H1 (cell line): ENCODE results near the gene CACNA1B. TPM values are rescaled to one million over a fixed set of nuclear protein-coding genes. Genes with fewer than 3 reads are reported as not detected.

Experiments used
- CTCF ChIA-PET: fragments of 300-600 bp; sonication (Branson Sonifier 250); formaldehyde crosslinking; loops from one replicate; lab custom pipeline; 2021; ENCODE audit not compliant: partially characterized antibody; lab: Charles Lee
- POLR2A ChIA-PET: fragments of 300-600 bp; sonication (Branson Sonifier 250); formaldehyde crosslinking; loops from one replicate; lab custom pipeline; 2021; ENCODE audit warnings: inconsistent platforms; ENCODE audit not compliant: partially characterized antibody; lab: Charles Lee
- DNase-seq, 2 experiments: peaks; one replicate each; pipeline versions ENCODE4 v3.0.0 to v3.0.0-alpha.2; 2010 to 2022; ENCODE audit warnings: low spot score in 2 of 2, low read depth in 1 of 2, mixed read lengths in 1 of 2
- FAIRE-seq: peaks from 2 replicates; lab custom pipeline; 2011; peaks lifted over from hg19 to GRCh38; lab: Jason Lieb, UNC
- H2AFZ ChIP-seq: 2 replicates; pipeline ENCODE4 v1.8.1; 2012; ENCODE audit warnings: low read length, inconsistent platforms
- H2AK5ac ChIP-seq: 2 replicates; pipeline ENCODE4 v1.6.1; 2013; ENCODE audit warnings: low read depth, low read length
- H2BK120ac ChIP-seq: replicated peaks from 2 replicates; pipeline ENCODE3; 2013; ENCODE audit warnings: low read depth, low read length, inconsistent platforms
- H2BK12ac ChIP-seq: 2 replicates; pipeline ENCODE4 v1.6.1; 2013; ENCODE audit warnings: low read depth, low read length
- H2BK15ac ChIP-seq: 2 replicates; pipeline ENCODE4 v1.6.1; 2013; ENCODE audit warnings: low read length
- H2BK20ac ChIP-seq: 2 replicates; pipeline ENCODE4 v1.6.1; 2013; ENCODE audit warnings: low read length
- H2BK5ac ChIP-seq: 2 replicates; pipeline ENCODE4 v1.6.1; 2013; ENCODE audit warnings: low read depth, low read length
- H3K14ac ChIP-seq: 2 replicates; pipeline ENCODE4 v1.6.1; 2013; ENCODE audit warnings: inconsistent platforms; ENCODE audit not compliant: insufficient read length
- H3K18ac ChIP-seq: 2 replicates; pipeline ENCODE4 v1.6.1; 2013; ENCODE audit warnings: low read length; ENCODE audit errors: extremely low read depth
- H3K23ac ChIP-seq: 2 replicates; pipeline ENCODE4 v1.6.1; 2013; ENCODE audit warnings: inconsistent platforms; ENCODE audit not compliant: insufficient read length
- H3K23me2 ChIP-seq: 2 replicates; pipeline ENCODE4 v1.6.1; 2013; ENCODE audit warnings: low read depth, low read length
- H3K27ac ChIP-seq: 2 replicates; pipeline ENCODE4 v1.6.1; 2011; ENCODE audit warnings: low read depth, low read length, inconsistent platforms
- H3K27me3 ChIP-seq, 4 experiments: replicated peaks in 1 of 4; 1 replicate in 1 of 4; 2 replicates in 3 of 4; pipeline versions ENCODE4 v1.6.1 to v1.8.1; 2011 to 2013; ENCODE audit warnings: low read length in 3 of 4, mild to moderate bottlenecking in 3 of 4, inconsistent platforms in 2 of 4, mixed read lengths in 2 of 4, moderate library complexity in 1 of 4; ENCODE audit not compliant: control insufficient read depth in 3 of 4, insufficient read depth in 3 of 4; ENCODE audit errors: extremely low read depth in 1 of 4
- H3K36me3 ChIP-seq, 4 experiments: 2 replicates each; pipeline versions ENCODE4 v1.6.1 to v1.8.1; 2011 to 2013; ENCODE audit warnings: mild to moderate bottlenecking in 4 of 4, low read length in 3 of 4, moderate library complexity in 2 of 4, control low read depth in 1 of 4, inconsistent platforms in 1 of 4; ENCODE audit not compliant: insufficient read depth in 4 of 4, control insufficient read depth in 2 of 4
- H3K4ac ChIP-seq: replicated peaks from 2 replicates; pipeline ENCODE3; 2013; ENCODE audit warnings: low read length, low read depth, mixed read lengths, inconsistent platforms; ENCODE audit not compliant: insufficient read length
- H3K4me1 ChIP-seq, 4 experiments: replicated peaks in 1 of 4; 1 replicate in 1 of 4; 2 replicates in 3 of 4; pipeline versions ENCODE4 v1.6.1 to v1.8.1; 2011 to 2013; ENCODE audit warnings: low read length in 3 of 4, inconsistent platforms in 2 of 4, mixed read lengths in 1 of 4; ENCODE audit not compliant: insufficient read depth in 4 of 4, control insufficient read depth in 3 of 4
- H3K4me2 ChIP-seq, 2 experiments: 2 replicates each; pipeline versions ENCODE4 v1.6.1 to v1.8.1; 2011 to 2013; ENCODE audit warnings: low read depth in 2 of 2, low read length in 2 of 2, control low read depth in 1 of 2, inconsistent platforms in 1 of 2, mild to moderate bottlenecking in 1 of 2; ENCODE audit not compliant: insufficient read depth in 1 of 2
- H3K4me3 ChIP-seq, 4 experiments: fragments of 200-600, 300-600 bp in 1 of 4; sonication (generic), shearing (Covaris generic), sonication (Bioruptor Twin) in 1 of 4; 2 replicates each; pipeline versions ENCODE4 v1.5.1 to v1.8.1; 2011 to 2016; ENCODE audit warnings: low read length in 4 of 4, low read depth in 3 of 4, control low read depth in 2 of 4, inconsistent platforms in 2 of 4, mild to moderate bottlenecking in 2 of 4, mixed read lengths in 1 of 4, moderate library complexity in 1 of 4; ENCODE audit not compliant: insufficient read depth in 2 of 4; ENCODE audit errors: extremely low read depth in 1 of 4
- H3K56ac ChIP-seq: replicated peaks from 2 replicates; pipeline ENCODE3; 2013; ENCODE audit warnings: low read depth, mild to moderate bottlenecking, mixed read lengths, low read length, inconsistent platforms; ENCODE audit not compliant: insufficient read length
- H3K79me1 ChIP-seq: 2 replicates; pipeline ENCODE4 v1.6.1; 2013; ENCODE audit warnings: low read depth, low read length, control low read depth
- H3K79me2 ChIP-seq, 2 experiments: 2 replicates each; pipeline versions ENCODE4 v1.6.1 to v1.8.1; 2012 to 2013; ENCODE audit warnings: low read length in 2 of 2, mild to moderate bottlenecking in 2 of 2, inconsistent platforms in 1 of 2; ENCODE audit not compliant: insufficient read depth in 2 of 2, control insufficient read depth in 1 of 2
- H3K9ac ChIP-seq, 4 experiments: replicated peaks in 1 of 4; 1 replicate in 1 of 4; 2 replicates in 3 of 4; pipeline versions ENCODE4 v1.6.1 to v1.8.1; 2011 to 2013; ENCODE audit warnings: low read depth in 3 of 4, low read length in 3 of 4, control low read depth in 2 of 4, mild to moderate bottlenecking in 2 of 4, moderate library complexity in 2 of 4, inconsistent platforms in 1 of 4; ENCODE audit errors: extremely low read depth in 1 of 4
- H3K9me3 ChIP-seq, 2 experiments: 2 replicates each; pipeline versions ENCODE4 v1.6.1 to v1.8.1; 2012 to 2013; ENCODE audit warnings: mild to moderate bottlenecking in 2 of 2, moderate library complexity in 2 of 2, control low read depth in 1 of 2, inconsistent platforms in 1 of 2, low read depth in 1 of 2, low read length in 1 of 2, mixed read lengths in 1 of 2; ENCODE audit not compliant: insufficient read depth in 2 of 2
- H4K20me1 ChIP-seq, 2 experiments: replicated peaks in 1 of 2; 2 replicates each; pipeline versions ENCODE3 to v1.8.1; 2011 to 2013; ENCODE audit warnings: inconsistent platforms in 2 of 2, low read length in 2 of 2, mild to moderate bottlenecking in 1 of 2; ENCODE audit not compliant: insufficient read depth in 2 of 2, control insufficient read depth in 1 of 2
- H4K5ac ChIP-seq: 2 replicates; pipeline ENCODE4 v1.6.1; 2013; ENCODE audit warnings: low read length, low read depth, mixed read lengths, inconsistent platforms; ENCODE audit not compliant: insufficient read length
- H4K8ac ChIP-seq: 2 replicates; pipeline ENCODE4 v1.8.0; 2013; ENCODE audit warnings: mild to moderate bottlenecking, moderate library complexity, low read length, inconsistent platforms; ENCODE audit not compliant: insufficient read depth; ENCODE audit errors: extremely low read depth
- H4K91ac ChIP-seq: replicated peaks from 2 replicates; pipeline ENCODE3; 2013; ENCODE audit warnings: low read length, mixed read lengths, inconsistent platforms; ENCODE audit not compliant: insufficient read length
- ATF3 ChIP-seq: IDR thresholded peaks from 2 replicates; pipeline ENCODE4 v1.6.1; 2011; ENCODE audit warnings: low read depth, mild to moderate bottlenecking, low read length; ENCODE audit not compliant: insufficient read depth
- CTBP2 ChIP-seq: IDR thresholded peaks from 2 replicates; pipeline ENCODE4 v1.7.0; 2011; ENCODE audit warnings: borderline replicate concordance, mild to moderate bottlenecking, moderate library complexity, mixed read lengths, low read length; ENCODE audit not compliant: insufficient read depth, insufficient read length
- HDAC2 ChIP-seq, 2 experiments: fragments of 300-600 bp in 1 of 2; sonication (generic) in 1 of 2; IDR thresholded peaks; 2 replicates each; pipeline ENCODE4 v1.6.1; 2011 to 2012; ENCODE audit warnings: low read depth in 2 of 2, low read length in 2 of 2, mild to moderate bottlenecking in 2 of 2, moderate library complexity in 2 of 2, borderline replicate concordance in 1 of 2, inconsistent platforms in 1 of 2
- JUN ChIP-seq: IDR thresholded peaks from 2 replicates; pipeline ENCODE4 v1.6.1; 2011; ENCODE audit warnings: low read depth, mild to moderate bottlenecking, improper control_type of control experiment, low read length
- POLR2AphosphoS5 ChIP-seq: IDR thresholded peaks from 2 replicates; pipeline ENCODE4 v1.6.1; 2011; ENCODE audit warnings: low read depth, low read length
- RBBP5 ChIP-seq: IDR thresholded peaks from 2 replicates; pipeline ENCODE4 v1.7.1; 2012; ENCODE audit warnings: low read depth, mild to moderate bottlenecking, inconsistent platforms, low read length, moderate library complexity, borderline replicate concordance
- SAP30 ChIP-seq: fragments of 300-600 bp; sonication (generic); IDR thresholded peaks from 2 replicates; pipeline ENCODE4 v1.7.1; 2012; ENCODE audit warnings: low read length, moderate library complexity, mild to moderate bottlenecking, inconsistent platforms; ENCODE audit not compliant: insufficient read depth, insufficient replicate concordance
- SRF ChIP-seq: IDR thresholded peaks from 2 replicates; pipeline ENCODE4 v1.6.1; 2011; ENCODE audit warnings: mild to moderate bottlenecking, low read depth, low read length, moderate library complexity
- TAF7 ChIP-seq: optimal IDR thresholded peaks from 2 replicates; pipeline ENCODE3; 2011; ENCODE audit warnings: low read depth, mild to moderate bottlenecking, inconsistent platforms, low read length, moderate library complexity, borderline replicate concordance
- WGBS, 2 experiments: shearing (Covaris generic) in 1 of 2; methylation state at CpG; one replicate each; pipeline versions ENCODE4 v1.1.6 to v1.1.7; 2013 to 2015; ENCODE audit warnings: low lambda C conversion rate in 2 of 2, mixed read lengths in 2 of 2, inconsistent platforms in 1 of 2, low coverage in 1 of 2, missing lambda C conversion rate in 1 of 2; ENCODE audit not compliant: insufficient replicate concordance in 2 of 2, insufficient coverage in 1 of 2, insufficient read length in 1 of 2; ENCODE audit errors: extremely low coverage in 1 of 2, missing lambda C conversion rate in 1 of 2; 5-methylcytosine and 5-hydroxymethylcytosine counted together
- polyA plus RNA-seq, 7 experiments: library from polyadenylated mRNA; depleted of rRNA in 3 of 7; stranded (reverse) in 5 of 7; unstranded in 2 of 7; fragments of >200 nt in 5 of 7; fragments of 200-250 nt in 2 of 7; gene quantifications; 1 replicate in 5 of 7; 2 replicates in 1 of 7; 4 replicates in 1 of 7; pipeline versions ENCODE4 v1.2.1 to v1.2.3, GENCODE V29; 2011 to 2013; ENCODE audit warnings: missing spikeins in 2 of 7, mixed read lengths in 2 of 7
- total RNA-seq: library from RNA; stranded (reverse); fragmentation: NEBNext Ultra II Directional; extraction: Animal tissue kit (Norgen Biotek cat#: 25700); gene quantifications from 2 replicates; pipeline ENCODE4 v1.2.1, GENCODE V29; 2021
- TF ChIP-seq, protein P1 (sequence below): IDR thresholded peaks from 2 replicates; pipeline ENCODE4 v1.6.1; 2012; ENCODE audit warnings: inconsistent platforms

The CACNA1B gene
- total and polyA plus RNA-seq, 2 of the 8 experiments (the other 6 are each of a cell fraction or from before 2014, with no cell fraction given) = 1.5 to 5.7 TPM

DNA sequence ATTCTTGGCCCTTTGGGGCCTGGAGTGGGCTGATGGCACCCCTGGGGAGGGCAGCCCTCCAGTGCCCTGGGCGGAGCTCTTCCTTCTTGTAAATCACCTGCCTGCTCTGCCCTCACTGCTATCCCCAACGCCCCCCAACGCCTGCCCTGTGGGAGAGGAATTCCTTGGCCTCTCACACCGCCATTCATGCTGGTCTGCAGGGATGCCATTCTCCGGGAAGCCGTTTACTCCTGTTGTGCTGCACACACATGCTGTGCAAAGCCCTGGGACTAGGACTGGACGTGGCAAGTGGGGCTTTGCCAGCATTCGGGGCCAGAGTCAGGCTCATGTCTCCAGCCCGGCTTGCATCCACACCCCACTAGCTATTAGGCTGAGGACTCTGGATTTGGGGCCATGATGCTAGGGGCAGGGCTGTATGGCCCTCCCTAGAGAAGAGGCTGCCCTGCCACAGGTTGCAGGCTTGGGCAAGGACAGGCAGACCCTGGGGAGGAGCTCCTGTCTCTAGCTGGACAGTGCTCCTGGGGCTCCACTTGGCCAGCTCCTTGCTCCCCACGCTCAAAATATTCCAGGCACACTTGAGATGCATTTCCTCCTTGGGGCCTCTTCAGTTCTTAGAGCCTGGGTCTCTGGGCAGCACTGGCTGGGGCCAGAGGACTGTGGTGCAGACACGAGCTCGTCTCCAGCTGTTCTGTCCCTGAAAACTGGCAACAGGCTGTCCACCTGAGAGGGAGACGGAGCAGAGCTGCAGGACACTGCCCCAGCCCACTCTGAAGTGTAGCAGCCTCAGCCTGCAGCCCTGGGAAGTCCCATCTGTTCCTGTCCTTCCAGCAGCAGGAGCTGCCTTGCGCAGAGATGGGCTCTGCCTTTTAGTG is 226.9 kb downstream of the CACNA1B start:
- Histone ChIP-seq H3K4ac (no peak overlapping the region), H2AK5ac (no peak overlapping the region), H2BK20ac (no peak overlapping the region), H3K27me3 (no peaks in the 10 kb centered on the region), H3K9me3 (peaks cover 27 to 78% of the 10 kb centered on the region in 2 experiments; a peak in 3 of 4 replicates), H2BK15ac (no peak overlapping the region), H4K91ac (no peak overlapping the region), H3K9ac (no peak overlapping the region), H2BK5ac (no peak overlapping the region), H3K4me2 (no peak overlapping the region), H3K23me2 (no peaks in the 10 kb centered on the region), H3K79me2 (no peaks in the 10 kb centered on the region), H2BK120ac (no peak overlapping the region), H4K5ac (no peak overlapping the region), H3K79me1 (no peaks in the 10 kb centered on the region), H3K14ac (no peak overlapping the region), H4K8ac (no peak overlapping the region), H4K20me1 (peaks cover 0 to under 1% of the 10 kb centered on the region in 2 experiments), H3K56ac (no peak overlapping the region), H3K4me3 (no peak overlapping the region), H3K4me1 (no peaks in the 10 kb centered on the region; a peak in 1 of 7 replicates), H3K23ac (no peak overlapping the region), H3K18ac (no peak overlapping the region), H3K36me3 (no peaks in the 10 kb centered on the region), H2AFZ (no peak overlapping the region), H3K27ac (no peak overlapping the region), H2BK12ac (no peak overlapping the region)
- 87% methylated on average over 13 of the region's 14 CpGs; no CpG with 5 or more reads in 1 of the 2 experiments for WGBS, 2 experiments
- ChIA-PET POLR2A (no interaction called here), CTCF (interaction anchor here (0.6 to 1.5 kb wide), 3 partner anchors 36 to 355 kb away, joined by 3 to 4 read pairs (median 3); no protein-coding TSS in a partner anchor)
- DNase-seq (no peak), FAIRE-seq (no peak)
- TF ChIP-seq, protein P1, sequence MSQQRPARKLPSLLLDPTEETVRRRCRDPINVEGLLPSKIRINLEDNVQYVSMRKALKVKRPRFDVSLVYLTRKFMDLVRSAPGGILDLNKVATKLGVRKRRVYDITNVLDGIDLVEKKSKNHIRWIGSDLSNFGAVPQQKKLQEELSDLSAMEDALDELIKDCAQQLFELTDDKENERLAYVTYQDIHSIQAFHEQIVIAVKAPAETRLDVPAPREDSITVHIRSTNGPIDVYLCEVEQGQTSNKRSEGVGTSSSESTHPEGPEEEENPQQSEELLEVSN = no peak
- no peak for TF ChIP-seq CTBP2
- TF ChIP-seq RBBP5 = no peak
- no peak for TF ChIP-seq ATF3
- no peak for TF ChIP-seq SAP30
- TF ChIP-seq JUN = no peak
- no peak for TF ChIP-seq HDAC2 (IDR thresholded peaks at IDR 0.05; ENCODE audit: borderline replicate concordance in 1 of 2, low read depth in 2 of 2, low read length in 2 of 2)
- TF ChIP-seq POLR2AphosphoS5 = no peak
- TF ChIP-seq TAF7 = no peak
- TF ChIP-seq SRF = no peak
